K562 (cell line): ENCODE results near the gene CTDSPL. TPM values are rescaled to one million over a fixed set of nuclear protein-coding genes. Genes with fewer than 3 reads are reported as not detected.

Experiments
- ARID2 ChIP-seq: fragments of 450-650 bp; IDR thresholded peaks from 2 replicates; pipeline ENCODE4 v1.6.1; 2017; ENCODE audit warnings: antibody characterized with exemption, mild to moderate bottlenecking
- CBX2 ChIP-seq: fragments of 200-600 bp; sonication (generic); IDR thresholded peaks from one replicate; pipeline ENCODE4 v1.6.1; 2012; ENCODE audit warnings: mild to moderate bottlenecking, low read length, inconsistent platforms; ENCODE audit not compliant: insufficient read depth, poor library complexity, severe bottlenecking
- CC2D1A ChIP-seq: fragments of 450-650 bp; IDR thresholded peaks from 2 replicates; pipeline ENCODE4 v1.6.1; 2017; ENCODE audit warnings: mild to moderate bottlenecking
- DEAF1 ChIP-seq: fragments of 450-650 bp; formaldehyde crosslinking; IDR thresholded peaks from 2 replicates; pipeline ENCODE4 v1.4.0; 2020; ENCODE audit warnings: mild to moderate bottlenecking, moderate library complexity
- FIP1L1 ChIP-seq: fragments of 200-400 bp; formaldehyde crosslinking; IDR thresholded peaks from 2 replicates; pipeline ENCODE4 v1.6.1; 2018; ENCODE audit warnings: mild to moderate bottlenecking, low read depth, low read length; ENCODE audit not compliant: poor library complexity, severe bottlenecking
- GABPB1 ChIP-seq: sonication (generic); formaldehyde crosslinking; IDR thresholded peaks from 2 replicates; pipeline ENCODE4 v1.8.0; 2022; ENCODE audit warnings: mild to moderate bottlenecking, missing genetic modification reagents
- HMGXB4 ChIP-seq: sonication (generic); formaldehyde crosslinking; IDR thresholded peaks from 2 replicates; pipeline ENCODE4 v1.8.1; 2023; ENCODE audit warnings: mild to moderate bottlenecking, missing genetic modification reagents
- IRF2 ChIP-seq: sonication (generic); formaldehyde crosslinking; IDR thresholded peaks from 2 replicates; pipeline ENCODE4 v1.8.1; 2022; ENCODE audit warnings: mild to moderate bottlenecking, missing genetic modification reagents
- KDM1A ChIP-seq, 2 experiments: fragments of 450-650 bp; IDR thresholded peaks; 2 replicates each; pipeline ENCODE4 v1.6.1; 2016; ENCODE audit warnings: mild to moderate bottlenecking in 2 of 2
- KLF13 ChIP-seq: fragments of 450-650 bp; IDR thresholded peaks from 2 replicates; pipeline ENCODE4 v1.6.1; 2016; ENCODE audit warnings: missing genetic modification characterization, low read depth, mild to moderate bottlenecking, missing compliant biosample characterization, moderate library complexity, borderline replicate concordance
- MAFF ChIP-seq: IDR thresholded peaks from 2 replicates; pipeline ENCODE4 v1.6.1; 2012; ENCODE audit warnings: low read length, improper control_type of control experiment
- MCM5 ChIP-seq: fragments of 450-650 bp; IDR thresholded peaks from 2 replicates; pipeline ENCODE4 v1.6.1; 2016; ENCODE audit warnings: low read depth
- MTA3 ChIP-seq: fragments of 450-650 bp; formaldehyde crosslinking; IDR thresholded peaks from 2 replicates; pipeline ENCODE4 v1.6.1; 2017; ENCODE audit warnings: mild to moderate bottlenecking, borderline replicate concordance
- NFIC ChIP-seq: fragments of 450-650 bp; IDR thresholded peaks from 2 replicates; pipeline ENCODE4 v1.6.1; 2017; ENCODE audit warnings: mild to moderate bottlenecking, inconsistent platforms
- PHF21A ChIP-seq: fragments of 450-650 bp; IDR thresholded peaks from 2 replicates; pipeline ENCODE4 v1.6.1; 2017; ENCODE audit warnings: low read depth, borderline replicate concordance
- SAFB ChIP-seq: fragments of 200-400 bp; formaldehyde crosslinking; IDR thresholded peaks from 2 replicates; pipeline ENCODE4 v1.6.1; 2017; ENCODE audit warnings: low read depth, low read length, borderline replicate concordance
- TGIF2 ChIP-seq: sonication (generic); formaldehyde crosslinking; IDR thresholded peaks from 2 replicates; pipeline ENCODE4 v1.8.1; 2022; ENCODE audit warnings: mild to moderate bottlenecking, missing genetic modification reagents, moderate library complexity
- TRIM24 ChIP-seq, 2 experiments: fragments of 450-650 bp; IDR thresholded peaks; 2 replicates each; pipeline ENCODE4 v1.6.1; 2016
- USF2 ChIP-seq: sonication (generic); formaldehyde crosslinking; IDR thresholded peaks from 2 replicates; pipeline ENCODE4 v1.5.0; 2020; ENCODE audit warnings: missing genetic modification reagents
- WHSC1 ChIP-seq: IDR thresholded peaks from one replicate; pipeline ENCODE4 v1.6.1; 2012; ENCODE audit warnings: low read length, control low read depth, inconsistent platforms
- XRCC4 ChIP-seq: IDR thresholded peaks from one replicate; pipeline ENCODE4 v1.6.1; 2011; ENCODE audit not compliant: insufficient read depth, insufficient read length; ENCODE audit errors: extremely low read depth
- polyA plus RNA-seq, 8 experiments: library from polyadenylated mRNA; depleted of rRNA in 4 of 8; stranded (reverse) in 5 of 8; unstranded in 3 of 8; fragments of >200 nt; fragmentation: Nextera tagmentation in 2 of 8; fragmentation: Illumina TruSeq in 1 of 8; extraction: Ambion mirVana in 2 of 8; extraction: Trizol in 1 of 8; gene quantifications; 2 replicates each; pipeline versions ENCODE4 v1.2.1 to v1.2.3, GENCODE V29; 2011 to 2014; ENCODE audit warnings: inconsistent platforms in 1 of 8, missing spikeins in 1 of 8
- total RNA-seq, 7 experiments: library from RNA; depleted of rRNA in 6 of 7; stranded (reverse); fragments of >200 nt in 6 of 7; fragmentation: Illumina TruSeq in 2 of 7; extraction: Trizol in 2 of 7; gene quantifications; 2 replicates each; pipeline versions ENCODE4 v1.2.1 to v1.2.3, GENCODE V29; 2011 to 2021; ENCODE audit warnings: low replicate concordance in 1 of 7
- TF ChIP-seq, protein P1 (sequence below), 3 experiments: IDR thresholded peaks in 2 of 3; conservative IDR thresholded peaks in 1 of 3; 2 replicates each; pipeline ENCODE4 v1.5.1; 2011 to 2012; ENCODE audit warnings: low read length in 3 of 3, mild to moderate bottlenecking in 3 of 3, control low read depth in 2 of 3, improper control_type of control experiment in 1 of 3, inconsistent platforms in 1 of 3, low read depth in 1 of 3, mixed read lengths in 1 of 3, moderate library complexity in 1 of 3; ENCODE audit not compliant: insufficient read depth in 2 of 3

CTDSPL gene
- total and polyA plus RNA-seq, 9 of the 15 experiments (the other 6 are each of a cell fraction or from before 2014, with no cell fraction given) = 5.1 to 19.3 (median 11.3) TPM

- TF ChIP-seq CBX2 = no peak
- TF ChIP-seq USF2 (CRISPR knock-in tag) = no peak
- no peak for TF ChIP-seq SAFB
- TF ChIP-seq HMGXB4 (CRISPR knock-in tag) = 0 out of 2 replicates have a peak, but pooled peaks have one; percentile 14
- peak; percentile 98 for TF ChIP-seq CC2D1A
- peak; percentile 75 for TF ChIP-seq GABPB1 (CRISPR knock-in tag)
- TF ChIP-seq NFIC = peak; percentile 96
- peak; percentile 56; the same call in 1 of the 2 replicates for TF ChIP-seq MAFF
- no peak for TF ChIP-seq XRCC4
- TF ChIP-seq WHSC1 = no peak
- no peak for TF ChIP-seq KDM1A (IDR thresholded peaks at IDR 0.05)
- no peak for TF ChIP-seq IRF2 (CRISPR knock-in tag)
- no peak for TF ChIP-seq TGIF2 (CRISPR knock-in tag)
- TF ChIP-seq FIP1L1 = no peak
- peak; percentile 95 to 96 for TF ChIP-seq TRIM24 (IDR thresholded peaks at IDR 0.05)
- TF ChIP-seq PHF21A = peak; percentile 54; the same call in 1 of the 2 replicates
- no peak for TF ChIP-seq MCM5
- TF ChIP-seq, protein P1, sequence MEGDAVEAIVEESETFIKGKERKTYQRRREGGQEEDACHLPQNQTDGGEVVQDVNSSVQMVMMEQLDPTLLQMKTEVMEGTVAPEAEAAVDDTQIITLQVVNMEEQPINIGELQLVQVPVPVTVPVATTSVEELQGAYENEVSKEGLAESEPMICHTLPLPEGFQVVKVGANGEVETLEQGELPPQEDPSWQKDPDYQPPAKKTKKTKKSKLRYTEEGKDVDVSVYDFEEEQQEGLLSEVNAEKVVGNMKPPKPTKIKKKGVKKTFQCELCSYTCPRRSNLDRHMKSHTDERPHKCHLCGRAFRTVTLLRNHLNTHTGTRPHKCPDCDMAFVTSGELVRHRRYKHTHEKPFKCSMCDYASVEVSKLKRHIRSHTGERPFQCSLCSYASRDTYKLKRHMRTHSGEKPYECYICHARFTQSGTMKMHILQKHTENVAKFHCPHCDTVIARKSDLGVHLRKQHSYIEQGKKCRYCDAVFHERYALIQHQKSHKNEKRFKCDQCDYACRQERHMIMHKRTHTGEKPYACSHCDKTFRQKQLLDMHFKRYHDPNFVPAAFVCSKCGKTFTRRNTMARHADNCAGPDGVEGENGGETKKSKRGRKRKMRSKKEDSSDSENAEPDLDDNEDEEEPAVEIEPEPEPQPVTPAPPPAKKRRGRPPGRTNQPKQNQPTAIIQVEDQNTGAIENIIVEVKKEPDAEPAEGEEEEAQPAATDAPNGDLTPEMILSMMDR (IDR thresholded peaks at IDR 0.05 in 2 of 3, conservative IDR thresholded peaks at IDR 0.05 in 1 of 3; ENCODE audit: insufficient read depth in 2 of 3, low read depth in 1 of 3, low read length in 3 of 3) = 0 out of 6 replicates have a peak, but pooled peaks of 1 of the 3 experiments have one; percentile 19
- TF ChIP-seq KLF13 (tag) = peak; percentile 15; the same call in 1 of the 2 replicates
- no peak for TF ChIP-seq DEAF1 (CRISPR knock-in tag)
- no peak for TF ChIP-seq ARID2
- TF ChIP-seq MTA3 = peak; percentile 92
Measured at GRCh38 chr3:37986479-37987314, 125.0 kb downstream of the CTDSPL start (continued).
